Keratinocyte (primary cell): ENCODE results near the gene SLC6A8. TPM values are rescaled to one million over a fixed set of nuclear protein-coding genes. Genes with fewer than 3 reads are reported as not detected.

Experiments used
- DNase-seq: peaks from one replicate; pipeline ENCODE4 v3.0.0-alpha.2; 2011; ENCODE audit warnings: low read depth, missing footprints, low spot score
- FAIRE-seq: peaks from 2 replicates; lab custom pipeline; 2011; peaks lifted over from hg19 to GRCh38; lab: Jason Lieb, UNC
- H2AFZ ChIP-seq: 2 replicates; pipeline ENCODE4 v1.6.0; 2012; ENCODE audit warnings: low read length, control low read depth, inconsistent platforms; ENCODE audit not compliant: control insufficient read depth
- H3K27ac ChIP-seq: 2 replicates; pipeline ENCODE4 v1.5.1; 2011; ENCODE audit warnings: low read length; ENCODE audit not compliant: control insufficient read depth, insufficient read depth
- H3K27me3 ChIP-seq: 3 replicates; pipeline ENCODE4 v1.6.0; 2011; ENCODE audit warnings: low read length; ENCODE audit not compliant: control insufficient read depth, insufficient read depth; ENCODE audit errors: extremely low read depth
- H3K36me3 ChIP-seq, 2 experiments: 2 replicates in 1 of 2; 3 replicates in 1 of 2; pipeline ENCODE4 v1.5.1; 2011; ENCODE audit warnings: low read length in 2 of 2, mild to moderate bottlenecking in 1 of 2; ENCODE audit not compliant: control insufficient read depth in 2 of 2, insufficient read depth in 2 of 2; ENCODE audit errors: extremely low read depth in 1 of 2
- H3K4me1 ChIP-seq: 3 replicates; pipeline ENCODE4 v1.5.1; 2011; ENCODE audit warnings: low read length; ENCODE audit not compliant: control insufficient read depth, insufficient read depth; ENCODE audit errors: extremely low read depth
- H3K4me2 ChIP-seq: 3 replicates; pipeline ENCODE4 v1.6.0; 2011; ENCODE audit warnings: low read depth, low read length; ENCODE audit not compliant: control insufficient read depth, insufficient read depth; ENCODE audit errors: extremely low read depth
- H3K4me3 ChIP-seq, 3 experiments: fragments of 200-600 bp in 1 of 3; sonication (generic) in 1 of 3; 2 replicates in 2 of 3; 3 replicates in 1 of 3; pipeline ENCODE4 v1.5.1; 2011 to 2016; ENCODE audit warnings: low read length in 3 of 3, mild to moderate bottlenecking in 3 of 3, control low read depth in 2 of 3, inconsistent platforms in 1 of 3, low read depth in 1 of 3, mixed read lengths in 1 of 3, mixed run types in 1 of 3, moderate library complexity in 1 of 3; ENCODE audit not compliant: control insufficient read depth in 2 of 3, insufficient read depth in 2 of 3; ENCODE audit errors: extremely low read depth in 1 of 3
- H3K79me2 ChIP-seq: 2 replicates; pipeline ENCODE4 v1.6.0; 2012; ENCODE audit warnings: low read length; ENCODE audit not compliant: control insufficient read depth, insufficient read depth
- H3K9ac ChIP-seq: 3 replicates; pipeline ENCODE4 v1.6.0; 2011; ENCODE audit warnings: low read length; ENCODE audit not compliant: control insufficient read depth, insufficient read depth; ENCODE audit errors: extremely low read depth
- H3K9me1 ChIP-seq: 3 replicates; pipeline ENCODE4 v1.6.0; 2011; ENCODE audit warnings: low read length; ENCODE audit not compliant: control insufficient read depth, insufficient read depth; ENCODE audit errors: extremely low read depth
- H3K9me3 ChIP-seq: 2 replicates; pipeline ENCODE4 v1.5.1; 2012; ENCODE audit warnings: low read depth, low read length; ENCODE audit not compliant: control insufficient read depth
- H4K20me1 ChIP-seq: 3 replicates; pipeline ENCODE4 v1.6.0; 2011; ENCODE audit warnings: low read length; ENCODE audit not compliant: control insufficient read depth, insufficient read depth; ENCODE audit errors: extremely low read depth
- CTCF ChIP-seq, 3 experiments: IDR thresholded peaks in 1 of 3; conservative IDR thresholded peaks in 1 of 3; optimal IDR thresholded peaks in 1 of 3; 2 replicates in 2 of 3; 3 replicates in 1 of 3; pipeline versions ENCODE3 to v1.5.1; 2011; ENCODE audit warnings: low read length in 3 of 3, mild to moderate bottlenecking in 3 of 3, moderate library complexity in 2 of 3, control low read depth in 1 of 3, inconsistent platforms in 1 of 3; ENCODE audit not compliant: insufficient read depth in 2 of 3; ENCODE audit errors: extremely low read depth in 1 of 3
- EZH2 ChIP-seq: IDR thresholded peaks from one replicate; pipeline ENCODE4 v1.6.1; 2012; ENCODE audit warnings: inconsistent platforms, mild to moderate bottlenecking, low read length, moderate library complexity
- dilution Hi-C: fragments of 300-500 bp; cut with MboI; formaldehyde crosslinking; loops from one replicate; pipeline ENCODE4 v1.7.0; 2020; ENCODE audit warnings: low sequenced_read_pairs; ENCODE audit not compliant: extremely low pct_ligation_motif_present
- polyA plus RNA-seq, 5 experiments: library from polyadenylated mRNA; depleted of rRNA in 3 of 5; stranded (reverse) in 3 of 5; stranded (forward) in 1 of 5; unstranded in 1 of 5; fragments of >200 nt; gene quantifications; 1 replicate in 1 of 5; 2 replicates in 3 of 5; 3 replicates in 1 of 5; pipeline versions ENCODE4 v1.2.1 to v1.2.3, GENCODE V29; 2011 to 2012; ENCODE audit warnings: missing spikeins in 2 of 5, low read depth in 1 of 5, low replicate concordance in 1 of 5

The SLC6A8 gene
- polyA plus RNA-seq, 1 donor (not counting 4 experiments of a cell fraction or from before 2014, with no cell fraction given): 33.6 TPM

GRCh38 chrX:153641627-153642026 is 46.1 kb upstream of the SLC6A8 start:
- H3K4me3 ChIP-seq: no peak overlapping the region
- DNase-seq (no peak), FAIRE-seq (no peak)
- no peaks in the 10 kb centered on the region for H3K9me1 ChIP-seq
- peaks cover 1% of the 10 kb centered on the region for H3K9me3 ChIP-seq
- H2AFZ ChIP-seq: no peak overlapping the region
- dilution Hi-C loops: no loop called here
- H3K4me2 ChIP-seq: no peak overlapping the region
- no peak overlapping the region for H3K9ac ChIP-seq
- peaks cover 67% of the 10 kb centered on the region for H3K27me3 ChIP-seq
- TF ChIP-seq CTCF (optimal IDR thresholded peaks at IDR 0.05 in 1 of 3, IDR thresholded peaks at IDR 0.05 in 1 of 3, conservative IDR thresholded peaks at IDR 0.05 in 1 of 3; ENCODE audit: extremely low read depth in 1 of 3, insufficient read depth in 2 of 3, low read length in 3 of 3) (no peak), EZH2 (peak; percentile 23)
- H3K27ac ChIP-seq: no peak overlapping the region
- H3K4me1 ChIP-seq: peaks cover 9% of the 10 kb centered on the region
- no peaks in the 10 kb centered on the region for H3K79me2 ChIP-seq
- no peaks in the 10 kb centered on the region for H4K20me1 ChIP-seq
- H3K36me3 ChIP-seq: no peaks in the 10 kb centered on the region

DNA sequence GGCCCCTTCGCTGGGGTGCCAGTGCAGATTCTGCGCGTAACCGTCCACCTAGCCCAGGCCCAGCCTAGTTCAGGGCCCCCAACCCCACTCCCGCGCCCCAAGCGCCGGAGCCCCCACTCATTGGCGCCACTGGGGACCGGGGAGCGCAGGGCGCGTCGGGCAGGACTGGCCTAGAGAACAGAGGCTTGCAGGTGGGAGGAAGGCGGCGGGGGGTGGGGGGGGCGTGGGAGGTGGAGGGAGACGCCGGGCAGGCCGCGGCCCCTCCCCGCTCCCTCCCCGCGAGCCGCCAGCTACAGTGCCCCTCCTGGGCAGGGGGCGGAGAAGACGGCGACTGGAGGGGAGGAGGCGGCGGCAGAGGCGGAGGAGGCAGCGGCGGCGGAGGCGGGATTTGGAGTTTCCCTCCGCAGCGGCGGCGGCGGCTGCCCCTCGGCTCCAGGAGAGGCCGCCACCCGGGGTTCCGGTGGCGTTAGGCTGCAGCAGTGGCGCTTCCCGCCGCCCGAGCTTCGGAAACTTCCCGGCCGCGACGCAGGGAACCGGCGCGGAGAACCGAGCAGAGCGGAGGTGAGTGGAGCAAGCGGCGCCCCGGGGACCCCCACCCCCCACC is 45.6 kb upstream of the SLC6A8 start:
- Histone ChIP-seq H3K9ac (no peak overlapping the region), H3K4me2 (no peak overlapping the region), H3K4me1 (peaks cover 10% of the 10 kb centered on the region), H3K27me3 (peaks cover 67% of the 10 kb centered on the region), H4K20me1 (no peaks in the 10 kb centered on the region), H3K9me1 (no peaks in the 10 kb centered on the region), H3K36me3 (no peaks in the 10 kb centered on the region), H3K4me3 (no peak overlapping the region), H3K79me2 (no peaks in the 10 kb centered on the region), H3K27ac (no peak overlapping the region), H3K9me3 (peaks cover 1% of the 10 kb centered on the region), H2AFZ (no peak overlapping the region)
- TF ChIP-seq CTCF (optimal IDR thresholded peaks at IDR 0.05 in 1 of 3, IDR thresholded peaks at IDR 0.05 in 1 of 3, conservative IDR thresholded peaks at IDR 0.05 in 1 of 3; ENCODE audit: extremely low read depth in 1 of 3, insufficient read depth in 2 of 3, low read length in 3 of 3) (no peak), EZH2 (no peak)
- DNase-seq (no peak), FAIRE-seq (no peak)
- dilution Hi-C loops: no loop called here
